Testis (tissue), 3 donors: Measurements from ENCODE around the gene LSM3. TPM values are rescaled to one million over a fixed set of nuclear protein-coding genes. Genes with fewer than 3 reads are reported as not detected.

Experiments
- DNase-seq: peaks from one replicate; pipeline ENCODE4 v3.0.0-alpha.2; 2019
- H3K27ac ChIP-seq, 2 donors: fragments of 200-600 bp; sonication (generic); one replicate each; pipeline ENCODE4 v1.5.1; 2019
- H3K27me3 ChIP-seq: fragments of 200-600 bp; sonication (generic); one replicate; pipeline ENCODE4 v1.5.1; 2019
- H3K36me3 ChIP-seq: fragments of 200-600 bp; sonication (generic); one replicate; pipeline ENCODE4 v1.5.1; 2017; ENCODE audit warnings: low read depth; ENCODE audit errors: missing control alignments
- H3K4me1 ChIP-seq: fragments of 200-600 bp; sonication (generic); one replicate; pipeline ENCODE4 v1.5.1; 2019
- H3K4me3 ChIP-seq, 2 donors: fragments of 200-600 bp; sonication (generic); one replicate each; pipeline ENCODE4 v1.5.1; 2017 to 2019
- H3K9me3 ChIP-seq: fragments of 200-600 bp; sonication (generic); one replicate; pipeline ENCODE4 v1.5.1; 2017
- CTCF ChIP-seq, 3 experiments: fragments of 450-650 bp in 2 of 3; fragments of 200-600 bp in 1 of 3; sonication (generic) in 1 of 3; IDR thresholded peaks; one replicate each; pipeline ENCODE4 v1.5.1; 2016 to 2019; ENCODE audit warnings: antibody characterized with exemption in 3 of 3, mild to moderate bottlenecking in 2 of 3, moderate library complexity in 1 of 3
- POLR2A ChIP-seq: fragments of 450-650 bp; IDR thresholded peaks from one replicate; pipeline ENCODE4 v1.6.1; 2017; ENCODE audit warnings: antibody characterized with exemption, mild to moderate bottlenecking, moderate library complexity
- WGBS, 2 donors: methylation state at CpG; one replicate each; pipeline ENCODE4 v1.1.5; 2018; 5-methylcytosine and 5-hydroxymethylcytosine counted together
- intact Hi-C: fragments of 100-400 bp; cut with DNase I; formaldehyde crosslinking; loops from one replicate; pipeline ENCODE4 v1.15.1; 2023; ENCODE audit warnings: low total_unique reads
- polyA plus RNA-seq: library from polyadenylated mRNA; stranded (reverse); fragments of 350-450 nt; fragmentation: Illumina TruSeq; extraction: RNeasy Lipid Tissue Mini Kit (QIAGEN cat#74804); gene quantifications from one replicate; pipeline ENCODE4 v1.2.3, GENCODE V29; 2014; ENCODE audit warnings: low read depth, low replicate concordance; ENCODE audit not compliant: insufficient read depth
- total RNA-seq, 2 donors: library from RNA; depleted of rRNA; stranded (reverse); fragments of >200 nt; gene quantifications; one replicate each; pipeline ENCODE4 v1.2.3, GENCODE V29; 2016

Gene LSM3
- total and polyA plus RNA-seq, 3 donors from 2014 or later = 13.6 to 21.2 (median 14.9) TPM

- DNase-seq = peak; percentile 43
- WGBS, 2 donors = 3 to 4% methylated on average over 10 of the region's 10 CpGs
- no peaks in the 10 kb centered on the region for H3K27me3 ChIP-seq
- H3K9me3 ChIP-seq = no peaks in the 10 kb centered on the region
- peaks cover 14% of the 10 kb centered on the region for H3K4me1 ChIP-seq
- peak overlapping the region; percentile 77 to 90 for H3K4me3 ChIP-seq
- TF ChIP-seq CTCF (IDR thresholded peaks at IDR 0.05) (no peak), POLR2A (no peak)
- peak overlapping the region; percentile 89 to 96 for H3K27ac ChIP-seq
- intact Hi-C loops = no loop called here
- no peaks in the 10 kb centered on the region for H3K36me3 ChIP-seq
Observed at GRCh38 chr3:14177580-14178246, 904 bp upstream of the LSM3 start.

DNA sequence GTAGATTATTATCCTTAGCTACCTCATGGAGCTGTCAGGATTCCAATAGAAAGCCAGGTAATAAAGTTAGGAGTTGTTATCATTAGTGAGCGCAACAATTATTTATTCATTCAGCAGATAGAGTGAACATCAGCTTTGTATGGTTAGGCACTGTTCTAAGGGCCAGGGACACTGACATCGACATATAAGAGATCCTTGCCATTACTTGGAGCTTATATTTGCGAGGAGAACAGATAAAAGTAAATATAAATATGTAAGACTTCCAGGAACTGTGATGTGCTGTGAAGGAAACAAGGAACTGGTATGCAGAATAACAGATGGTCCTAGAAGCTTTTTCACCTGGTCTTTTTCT lies 473 bp downstream of the LSM3 start:
- no peak for DNase-seq
- no peaks in the 10 kb centered on the region for H3K9me3 ChIP-seq
- no peaks in the 10 kb centered on the region for H3K27me3 ChIP-seq
- H3K4me3 ChIP-seq = peak overlapping the region; percentile 77 to 90
- H3K36me3 ChIP-seq = no peaks in the 10 kb centered on the region
- 3 to 5% methylated on average over 3 of the region's 3 CpGs for WGBS, 2 donors
- intact Hi-C loops = no loop called here
- H3K27ac ChIP-seq = peak overlapping the region; percentile 59 to 80
- no peak for TF ChIP-seq POLR2A
- no peak for TF ChIP-seq CTCF (IDR thresholded peaks at IDR 0.05)
- peaks cover 14% of the 10 kb centered on the region for H3K4me1 ChIP-seq

GRCh38 chr3:14179795-14180194 lies 1.2 kb downstream of the LSM3 start:
- Histone ChIP-seq H3K27ac (no peak overlapping the region), H3K36me3 (no peaks in the 10 kb centered on the region), H3K9me3 (no peaks in the 10 kb centered on the region), H3K4me1 (peaks cover 14% of the 10 kb centered on the region), H3K27me3 (no peaks in the 10 kb centered on the region), H3K4me3 (no peak overlapping the region)
- 78 to 88% methylated on average over 1 of the region's 1 CpG for WGBS, 2 donors
- intact Hi-C loops = loop anchor here (5.0 kb wide), 1 partner anchor 52 kb away; the partner anchor contains the start of gene TMEM43
- DNase-seq = no peak
- TF ChIP-seq POLR2A = no peak
- no peak for TF ChIP-seq CTCF (IDR thresholded peaks at IDR 0.05)

- no peaks in the 10 kb centered on the region for H3K36me3 ChIP-seq
Observed at GRCh38 chr3:14181253-14181652, 2.6 kb downstream of the LSM3 start.

More at GRCh38 chr3:14181253-14181652, 2.6 kb downstream of the LSM3 start:
- H3K4me1 ChIP-seq = peaks cover 14% of the 10 kb centered on the region
- no peak overlapping the region for H3K4me3 ChIP-seq
- H3K9me3 ChIP-seq = no peaks in the 10 kb centered on the region
- no peak overlapping the region for H3K27ac ChIP-seq
- TF ChIP-seq CTCF (IDR thresholded peaks at IDR 0.05) (no peak), POLR2A (no peak)
- intact Hi-C loops = loop anchor here (5.0 kb wide), 1 partner anchor 54 kb away; the partner anchor contains the start of gene TMEM43
- 91 to 96% methylated on average over 3 of the region's 3 CpGs for WGBS, 2 donors
- DNase-seq = no peak
- no peaks in the 10 kb centered on the region for H3K27me3 ChIP-seq
